OCI-LY7 (cell line): ENCODE results near the gene NPLOC4.

Source experiments
- CTCF ChIP-seq: fragments of 200-600 bp; sonication (generic); conservative IDR thresholded peaks from 2 replicates; pipeline ENCODE4 v1.5.1; 2014; ENCODE audit warnings: mild to moderate bottlenecking, antibody characterized with exemption, low read length, moderate library complexity, mixed read lengths
- EZH2phosphoT487 ChIP-seq: fragments of 200-600 bp; sonication (generic); IDR thresholded peaks from 2 replicates; pipeline ENCODE4 v1.6.1; 2018; ENCODE audit warnings: low read depth, borderline replicate concordance, mild to moderate bottlenecking, mixed run types, antibody characterized with exemption, low read length, moderate library complexity, mixed read lengths

- TF ChIP-seq CTCF (no peak), EZH2phosphoT487 (no peak)
Measured at GRCh38 chr17:81683208-81683583, 46.3 kb upstream of the NPLOC4 start.
